NT2/D1 (cell line): ENCODE measurements around the gene FAM156A.
"Not testable (repeated sequence)": the region's sequence is repeated elsewhere in the genome, so short reads cannot be mapped to it uniquely, and the experiment has no call there.

Source experiments
- SUZ12 ChIP-seq: IDR thresholded peaks from 2 replicates; pipeline ENCODE4 v1.6.1; 2011; ENCODE audit not compliant: insufficient read length, insufficient read depth; ENCODE audit errors: extremely low read depth
- ZNF274 ChIP-seq: IDR thresholded peaks from 2 replicates; pipeline ENCODE4 v1.6.1; 2011; ENCODE audit warnings: mild to moderate bottlenecking, low read depth, low read length

GRCh38 chrX:52940704-52941103 lies 17.6 kb downstream of the FAM156A start:
- TF ChIP-seq ZNF274, SUZ12: not testable (repeated sequence)
